Measurements from ENCODE around the gene C14orf93. TPM values are rescaled to one million over a fixed set of nuclear protein-coding genes. Genes with fewer than 3 reads are reported as not detected.

The C14orf93 gene
- total RNA-seq, 3 donors from 2014 or later (not counting 1 experiment from before 2014, with no cell fraction given): 12.1 to 15.1 (median 13.6) TPM

DNA sequence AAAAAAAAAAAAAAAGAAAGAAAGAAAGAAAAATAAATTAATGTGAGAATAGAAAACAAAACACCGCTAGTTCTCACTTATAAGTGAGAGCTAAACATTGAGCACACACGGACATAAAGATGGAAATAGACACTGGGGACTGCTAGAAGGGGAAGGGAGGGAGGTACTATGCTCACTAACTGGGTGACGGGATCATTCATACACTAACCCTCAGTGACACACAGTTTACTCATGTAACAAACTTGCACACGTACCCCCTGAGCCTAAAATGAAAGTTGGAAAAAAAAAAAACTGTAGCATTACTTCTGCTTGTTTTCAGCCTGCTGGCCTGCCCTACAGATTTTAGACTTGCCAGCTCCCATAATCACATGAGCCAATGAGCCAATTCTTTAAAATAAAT, 70.3 kb downstream of the C14orf93 start:
- H3K36me3 ChIP-seq (ENCODE audit: control insufficient read depth, insufficient read depth, low read length): no peaks in the 10 kb centered on the region
- WGBS (ENCODE audit: insufficient coverage): 90% methylated on average over 4 of the region's 4 CpGs
- no peak for DNase-seq

More for the DNA sequence above, 70.3 kb downstream of the C14orf93 start:
- no peak overlapping the region for H3K27ac Mint-ChIP-seq
- Histone ChIP-seq H3K27me3 (ENCODE audit: control insufficient read depth, insufficient read depth, low read length) (no peaks in the 10 kb centered on the region), H3K4me3 (ENCODE audit: low read length) (no peak overlapping the region), H3K4me1 (ENCODE audit: control insufficient read depth, insufficient read depth, low read length) (no peaks in the 10 kb centered on the region), H3K9me3 (ENCODE audit: control insufficient read depth, insufficient read depth, low read length) (no peaks in the 10 kb centered on the region), H3K27ac (ENCODE audit: low read length) (no peak overlapping the region)
- H3K4me3 Mint-ChIP-seq: no peak overlapping the region
- H3K9me3 Mint-ChIP-seq: no peaks in the 10 kb centered on the region
- no peaks in the 10 kb centered on the region for H3K36me3 Mint-ChIP-seq
- intact Hi-C loops (cut with micrococcal nuclease): no loop called here
- no peak for ATAC-seq
- TF ChIP-seq, protein P1, sequence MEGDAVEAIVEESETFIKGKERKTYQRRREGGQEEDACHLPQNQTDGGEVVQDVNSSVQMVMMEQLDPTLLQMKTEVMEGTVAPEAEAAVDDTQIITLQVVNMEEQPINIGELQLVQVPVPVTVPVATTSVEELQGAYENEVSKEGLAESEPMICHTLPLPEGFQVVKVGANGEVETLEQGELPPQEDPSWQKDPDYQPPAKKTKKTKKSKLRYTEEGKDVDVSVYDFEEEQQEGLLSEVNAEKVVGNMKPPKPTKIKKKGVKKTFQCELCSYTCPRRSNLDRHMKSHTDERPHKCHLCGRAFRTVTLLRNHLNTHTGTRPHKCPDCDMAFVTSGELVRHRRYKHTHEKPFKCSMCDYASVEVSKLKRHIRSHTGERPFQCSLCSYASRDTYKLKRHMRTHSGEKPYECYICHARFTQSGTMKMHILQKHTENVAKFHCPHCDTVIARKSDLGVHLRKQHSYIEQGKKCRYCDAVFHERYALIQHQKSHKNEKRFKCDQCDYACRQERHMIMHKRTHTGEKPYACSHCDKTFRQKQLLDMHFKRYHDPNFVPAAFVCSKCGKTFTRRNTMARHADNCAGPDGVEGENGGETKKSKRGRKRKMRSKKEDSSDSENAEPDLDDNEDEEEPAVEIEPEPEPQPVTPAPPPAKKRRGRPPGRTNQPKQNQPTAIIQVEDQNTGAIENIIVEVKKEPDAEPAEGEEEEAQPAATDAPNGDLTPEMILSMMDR (IDR thresholded peaks at IDR 0.05): no peak
- H3K4me1 Mint-ChIP-seq: no peaks in the 10 kb centered on the region
- H3K27me3 Mint-ChIP-seq (ENCODE audit: low read depth in 2 of 2): no peaks in the 10 kb centered on the region

Other genes starting within 250 kb of the C14orf93 start
- gene OXA1L, start 243.5 kb downstream of the C14orf93 start, total RNA-seq: 100 to 1,000 TPM; 121 to 143 (median 125) TPM
- gene SLC7A7, start 194.7 kb downstream of the C14orf93 start, total RNA-seq: 10 to 100 TPM in 1 of 3 donors, 1 to 10 TPM in 2; 4.3 to 16.8 (median 9.6) TPM
- 10 to 100 TPM; 40.5 to 42.0 (median 41.6) TPM for gene MRPL52, start 180.3 kb downstream of the C14orf93 start, total RNA-seq
- 1 to 10 TPM; 1.2 to 1.7 (median 1.4) TPM for gene MMP14, start 173.6 kb downstream of the C14orf93 start, total RNA-seq
- gene LRP10, start 138.4 kb downstream of the C14orf93 start, total RNA-seq: 100 to 1,000 TPM in 2 of 3 donors, 10 to 100 TPM in 1; 97.8 to 118 (median 102) TPM
- 1 to 10 TPM; 4.0 to 8.1 (median 7.9) TPM for gene REM2, start 126.9 kb downstream of the C14orf93 start, total RNA-seq
- 100 to 1,000 TPM in 2 of 3 donors, 10 to 100 TPM in 1; 86.4 to 120 (median 108) TPM for gene RBM23, start 91.0 kb downstream of the C14orf93 start, total RNA-seq
- gene PRMT5, start 80.8 kb downstream of the C14orf93 start, total RNA-seq: 10 to 100 TPM; 16.3 to 22.4 (median 18.5) TPM
- gene HAUS4, start 53.1 kb downstream of the C14orf93 start, total RNA-seq: 10 to 100 TPM; 17.0 to 21.2 (median 20.2) TPM
- under 1 TPM; 0.45 to 0.61 (median 0.56) TPM for gene AJUBA, start 27.6 kb downstream of the C14orf93 start, total RNA-seq
- 10 to 100 TPM; 15.7 to 19.1 (median 16.4) TPM for gene PSMB5, start 24.8 kb upstream of the C14orf93 start, total RNA-seq
- gene PSMB11, start 32.1 kb upstream of the C14orf93 start, total RNA-seq: not detected
- 1 to 10 TPM; 1.9 to 4.9 (median 2.8) TPM for gene CDH24, start 47.4 kb upstream of the C14orf93 start, total RNA-seq
- gene ACIN1, start 85.0 kb upstream of the C14orf93 start, total RNA-seq: 100 to 1,000 TPM; 321 to 395 (median 347) TPM
- gene C14orf119, start 85.4 kb upstream of the C14orf93 start, total RNA-seq: 10 to 100 TPM; 10.6 to 19.0 (median 14.7) TPM
- gene CIROP, start 94.8 kb upstream of the C14orf93 start, total RNA-seq: not detected
- gene CEBPE, start 109.1 kb upstream of the C14orf93 start, total RNA-seq: not detected
- 1 to 10 TPM in 2 of 3 donors, under 1 TPM in 1; 0.42 to 1.2 (median 1.0) TPM for gene SLC7A8, start 173.5 kb upstream of the C14orf93 start, total RNA-seq
- gene RNF212B, start 227.8 kb upstream of the C14orf93 start, total RNA-seq: not detected